C4-2B (cell line): ENCODE results near the gene SEC24B.
"Not testable (repeated sequence)": the region's sequence is repeated elsewhere in the genome, so short reads cannot be mapped to it uniquely, and the experiment has no call there.

ENCODE experiments used
- ZFX ChIP-seq: fragments of 450-650 bp; IDR thresholded peaks from 2 replicates; pipeline ENCODE4 v1.6.1; 2017
- TF ChIP-seq, protein P1 (sequence below): fragments of 450-650 bp; conservative IDR thresholded peaks from 2 replicates; pipeline ENCODE4 v1.5.1; 2017; ENCODE audit warnings: mild to moderate bottlenecking

DNA sequence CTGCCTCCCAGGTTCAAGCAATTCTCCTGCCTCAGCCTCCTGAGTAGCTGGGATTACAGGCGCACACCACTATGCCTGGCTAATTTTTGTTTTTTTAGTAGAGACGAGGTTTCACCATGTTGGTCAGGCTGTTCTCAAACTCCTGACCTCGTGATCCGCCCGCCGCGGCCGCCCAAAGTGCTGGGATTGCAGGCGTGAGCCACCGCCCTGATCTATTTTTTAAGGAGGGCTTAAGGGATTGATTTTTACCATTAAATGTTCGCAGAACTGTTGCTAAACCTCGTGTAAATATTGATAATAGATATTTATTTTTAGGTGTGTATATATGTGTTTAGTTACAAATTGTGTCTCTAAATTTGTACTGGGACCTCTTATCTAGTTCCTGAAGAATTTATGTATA is 79.8 kb downstream of the SEC24B start:
- not testable (repeated sequence) for TF ChIP-seq ZFX
- TF ChIP-seq, protein P1, sequence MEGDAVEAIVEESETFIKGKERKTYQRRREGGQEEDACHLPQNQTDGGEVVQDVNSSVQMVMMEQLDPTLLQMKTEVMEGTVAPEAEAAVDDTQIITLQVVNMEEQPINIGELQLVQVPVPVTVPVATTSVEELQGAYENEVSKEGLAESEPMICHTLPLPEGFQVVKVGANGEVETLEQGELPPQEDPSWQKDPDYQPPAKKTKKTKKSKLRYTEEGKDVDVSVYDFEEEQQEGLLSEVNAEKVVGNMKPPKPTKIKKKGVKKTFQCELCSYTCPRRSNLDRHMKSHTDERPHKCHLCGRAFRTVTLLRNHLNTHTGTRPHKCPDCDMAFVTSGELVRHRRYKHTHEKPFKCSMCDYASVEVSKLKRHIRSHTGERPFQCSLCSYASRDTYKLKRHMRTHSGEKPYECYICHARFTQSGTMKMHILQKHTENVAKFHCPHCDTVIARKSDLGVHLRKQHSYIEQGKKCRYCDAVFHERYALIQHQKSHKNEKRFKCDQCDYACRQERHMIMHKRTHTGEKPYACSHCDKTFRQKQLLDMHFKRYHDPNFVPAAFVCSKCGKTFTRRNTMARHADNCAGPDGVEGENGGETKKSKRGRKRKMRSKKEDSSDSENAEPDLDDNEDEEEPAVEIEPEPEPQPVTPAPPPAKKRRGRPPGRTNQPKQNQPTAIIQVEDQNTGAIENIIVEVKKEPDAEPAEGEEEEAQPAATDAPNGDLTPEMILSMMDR = not testable (repeated sequence)
